GM21515 (cell line): ENCODE data around the gene NR1D1.
"Not testable (repeated sequence)": the region's sequence is repeated elsewhere in the genome, so short reads cannot be mapped to it uniquely, and the experiment has no call there.

Source experiments
- ATAC-seq: cut with Tn5 transposase; IDR thresholded peaks from one replicate; pipeline ENCODE4 v1.9.1; 2021; ENCODE audit not compliant: unreplicated experiment

Gene NR1D1

GRCh38 chr17:40100419-40100668 lies at the start of gene NR1D1:
NR1D1 (minus strand) TSS chr17:40100589; CDS start chr17:40100094, 495 bp downstream.
- ATAC-seq = no peak

GRCh38 chr17:40148527-40148926 lies 48.1 kb upstream of the NR1D1 start:
- ATAC-seq = no peak

GRCh38 chr17:40145476-40145875 lies 45.1 kb upstream of the NR1D1 start:
- ATAC-seq = no peak

- ATAC-seq = not testable (repeated sequence)
Measured at GRCh38 chr17:40143166-40143565, 42.8 kb upstream of the NR1D1 start.

GRCh38 chr17:40139566-40140058 lies 39.2 kb upstream of the NR1D1 start:
- ATAC-seq = peak; percentile 25

GRCh38 chr17:40135817-40136216 lies 35.4 kb upstream of the NR1D1 start:
- no peak for ATAC-seq

- no peak for ATAC-seq
Measured at GRCh38 chr17:40134184-40134583, 33.8 kb upstream of the NR1D1 start.

- no peak for ATAC-seq
Measured at GRCh38 chr17:40130352-40131042, 30.1 kb upstream of the NR1D1 start.

GRCh38 chr17:40129498-40129897 lies 29.1 kb upstream of the NR1D1 start:
- ATAC-seq = no peak

- no peak for ATAC-seq
Measured at GRCh38 chr17:40124279-40125141, 24.1 kb upstream of the NR1D1 start.

GRCh38 chr17:40123811-40124114 lies 23.4 kb upstream of the NR1D1 start:
- no peak for ATAC-seq

- ATAC-seq = no peak
Measured at GRCh38 chr17:40122999-40123810, 22.8 kb upstream of the NR1D1 start.

GRCh38 chr17:40122136-40122998 lies 22.0 kb upstream of the NR1D1 start:
- ATAC-seq = no peak

GRCh38 chr17:40121181-40122135 lies 21.1 kb upstream of the NR1D1 start, which contains the start of gene MSL1:
MSL1 (plus strand) TSS chr17:40121971; CDS start chr17:40122613, 642 bp downstream.
- no peak for ATAC-seq

- ATAC-seq = no peak
Measured at GRCh38 chr17:40115101-40115436, 14.7 kb upstream of the NR1D1 start.

- no peak for ATAC-seq
Measured at GRCh38 chr17:40113907-40114245, 13.5 kb upstream of the NR1D1 start.

GRCh38 chr17:40113110-40113906 lies 12.9 kb upstream of the NR1D1 start:
- peak; percentile 74 for ATAC-seq

- no peak for ATAC-seq
Measured at GRCh38 chr17:40112718-40113109, 12.3 kb upstream of the NR1D1 start.

- ATAC-seq = no peak
Measured at GRCh38 chr17:40112191-40112711, 11.9 kb upstream of the NR1D1 start.
